GM12892 (cell line): ENCODE data around the gene HIRIP3.

Experiments used
- POLR2A ChIP-seq: IDR thresholded peaks from 2 replicates; pipeline ENCODE4 v1.6.1; 2011; ENCODE audit warnings: low read depth, low read length, control low read depth
- POLR2AphosphoS5 ChIP-seq: IDR thresholded peaks from 2 replicates; pipeline ENCODE4 v1.6.1; 2011; ENCODE audit warnings: low read depth, low read length, control low read depth

DNA sequence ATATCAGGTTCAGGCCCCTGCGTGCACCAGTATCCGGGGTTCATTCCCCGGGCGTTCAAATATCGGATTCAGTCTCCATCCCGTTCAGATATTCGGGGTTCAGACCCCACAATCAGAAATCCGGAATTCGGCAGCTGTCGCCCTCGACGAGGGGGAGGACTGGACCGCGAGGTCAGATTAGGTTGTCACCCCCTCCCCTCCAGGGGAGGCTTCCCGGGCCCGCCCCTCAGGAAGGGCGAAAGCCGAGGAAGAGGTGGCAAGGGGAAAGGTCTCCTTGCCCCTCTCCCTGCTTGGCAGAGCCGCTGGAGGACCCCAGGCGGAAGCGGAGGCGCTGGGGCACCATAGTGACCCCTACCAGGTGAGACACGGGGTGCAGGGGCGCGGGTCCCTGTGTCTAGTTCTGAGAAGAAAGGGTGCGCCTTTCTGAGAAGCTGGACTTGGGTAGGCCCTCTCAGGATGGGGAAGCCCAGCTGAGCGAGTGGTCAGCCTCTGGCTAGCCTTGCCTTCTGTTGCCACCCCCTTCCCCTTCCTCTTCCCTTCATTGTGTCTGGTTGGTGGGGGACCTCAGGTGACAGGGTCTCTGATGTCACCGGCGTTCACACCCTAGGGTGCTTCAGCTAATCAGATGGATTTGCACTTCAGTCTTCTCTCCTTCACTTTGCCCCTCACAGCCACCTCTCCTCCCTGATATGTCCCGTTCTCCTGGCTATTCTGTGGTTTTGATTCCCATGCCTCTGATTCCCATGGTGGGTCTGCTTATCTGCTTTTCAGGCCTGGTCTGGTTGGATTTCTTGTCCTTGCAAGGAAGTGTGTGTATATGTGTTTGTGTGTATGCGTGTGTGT is 20.9 kb downstream of the HIRIP3 start:
- TF ChIP-seq POLR2A (no peak), POLR2AphosphoS5 (no peak)
